Glomerular visceral epithelial cell (primary cell): Measurements from ENCODE around the gene LOXL4.

Experiments used
- DNase-seq: peaks from one replicate; pipeline ENCODE4 v3.0.0-alpha.2; 2016; ENCODE audit errors: extremely low spot score

LOXL4 gene

GRCh38 chr10:98264378-98265065 lies 3.5 kb downstream of the LOXL4 start:
- DNase-seq, result no peak

GRCh38 chr10:98263088-98263487 lies 4.9 kb downstream of the LOXL4 start:
- no peak for DNase-seq

- peak; percentile 60 for DNase-seq
Measured at GRCh38 chr10:98262571-98262970, 5.4 kb downstream of the LOXL4 start.

GRCh38 chr10:98261436-98262277 lies 6.3 kb downstream of the LOXL4 start:
- DNase-seq, result no peak

GRCh38 chr10:98260752-98261151 lies 7.2 kb downstream of the LOXL4 start:
- no peak for DNase-seq

GRCh38 chr10:98260350-98260749 lies 7.6 kb downstream of the LOXL4 start:
- no peak for DNase-seq

GRCh38 chr10:98259606-98260315 lies 8.2 kb downstream of the LOXL4 start:
- DNase-seq, result no peak

GRCh38 chr10:98258683-98259454 lies 9.1 kb downstream of the LOXL4 start:
- no peak for DNase-seq

GRCh38 chr10:98257961-98258360 lies 10.0 kb downstream of the LOXL4 start:
- no peak for DNase-seq

GRCh38 chr10:98257198-98257597 lies 10.8 kb downstream of the LOXL4 start:
- DNase-seq, result no peak

- no peak for DNase-seq
Measured at GRCh38 chr10:98256692-98257091, 11.3 kb downstream of the LOXL4 start.

GRCh38 chr10:98255146-98255877 lies 12.7 kb downstream of the LOXL4 start:
- no peak for DNase-seq

GRCh38 chr10:98254234-98254974 lies 13.6 kb downstream of the LOXL4 start:
- DNase-seq, result no peak

- no peak for DNase-seq
Measured at GRCh38 chr10:98253499-98253898, 14.5 kb downstream of the LOXL4 start.

- no peak for DNase-seq
Measured at GRCh38 chr10:98252464-98252863, 15.5 kb downstream of the LOXL4 start.

- DNase-seq, result no peak
Measured at GRCh38 chr10:98251399-98251798, 16.6 kb downstream of the LOXL4 start.

- no peak for DNase-seq
Measured at GRCh38 chr10:98249134-98249533, 18.9 kb downstream of the LOXL4 start.

- DNase-seq, result no peak
Measured at GRCh38 chr10:98248018-98248417, 20.0 kb downstream of the LOXL4 start.

- DNase-seq, result peak; percentile 72
Measured at GRCh38 chr10:98246911-98247805, 20.8 kb downstream of the LOXL4 start.
